Ecto neural progenitor cell (in vitro differentiated cells): ENCODE measurements around the gene TTLL11.
"Not testable (repeated sequence)": the region's sequence is repeated elsewhere in the genome, so short reads cannot be mapped to it uniquely, and the experiment has no call there.

Experiments
- DNase-seq: peaks from one replicate; pipeline ENCODE4 v3.0.0-alpha.2; 2018; ENCODE audit warnings: low spot score

The TTLL11 gene

DNA sequence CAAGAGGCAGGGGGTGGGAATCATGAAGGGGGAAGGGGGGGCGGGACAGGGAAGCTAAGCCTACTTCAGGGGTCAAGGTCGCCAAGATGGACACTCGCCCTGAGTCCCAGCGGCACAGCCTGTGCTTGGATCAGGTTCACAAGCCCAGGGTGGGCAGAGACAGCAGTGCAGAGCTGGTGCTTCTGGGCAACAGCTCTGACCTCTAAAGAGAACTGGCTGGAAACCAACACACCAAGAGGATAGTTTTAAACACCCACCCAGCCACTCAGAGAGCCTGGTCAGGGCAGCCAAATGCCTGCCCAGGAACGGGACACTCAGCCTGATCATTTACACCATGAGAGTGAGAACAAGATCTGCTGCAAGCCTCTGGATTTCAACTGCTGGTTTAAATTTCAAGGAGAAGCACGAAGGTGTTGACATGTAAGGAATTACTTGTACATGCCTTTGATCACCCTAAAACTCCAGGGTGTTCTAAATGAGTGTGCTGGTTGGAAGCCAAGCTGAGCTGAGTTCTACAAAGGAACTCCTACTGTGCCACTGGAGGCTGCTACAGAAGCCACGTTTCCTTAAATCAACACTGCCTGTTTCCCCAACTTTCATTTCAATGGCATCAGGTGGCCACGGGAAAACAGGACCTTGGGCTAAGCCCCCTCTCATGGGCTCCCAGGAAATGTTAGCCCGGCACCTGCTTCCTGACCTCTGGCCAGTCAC lies 91.5 kb downstream of the TTLL11 start:
- DNase-seq, result peak; percentile 39

DNA sequence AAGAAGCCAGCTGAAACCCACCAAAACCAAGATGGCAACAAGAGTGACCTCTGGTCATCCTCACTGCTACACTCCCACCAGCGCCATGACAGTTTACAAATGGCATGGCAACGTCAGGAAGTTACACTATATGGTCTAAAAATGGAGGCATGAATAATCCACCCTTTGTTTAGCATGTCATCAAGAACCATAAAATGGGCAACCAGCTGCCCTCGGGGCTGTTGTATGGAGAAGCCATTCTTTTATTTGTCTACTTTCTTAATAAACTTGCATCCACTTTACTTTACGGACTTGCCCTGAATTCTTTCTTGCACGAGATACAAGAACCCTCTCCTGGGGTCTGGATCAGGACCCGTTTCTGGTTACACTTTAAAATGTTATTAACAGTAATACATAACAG lies 92.6 kb downstream of the TTLL11 start:
- peak; percentile 6 for DNase-seq

DNA sequence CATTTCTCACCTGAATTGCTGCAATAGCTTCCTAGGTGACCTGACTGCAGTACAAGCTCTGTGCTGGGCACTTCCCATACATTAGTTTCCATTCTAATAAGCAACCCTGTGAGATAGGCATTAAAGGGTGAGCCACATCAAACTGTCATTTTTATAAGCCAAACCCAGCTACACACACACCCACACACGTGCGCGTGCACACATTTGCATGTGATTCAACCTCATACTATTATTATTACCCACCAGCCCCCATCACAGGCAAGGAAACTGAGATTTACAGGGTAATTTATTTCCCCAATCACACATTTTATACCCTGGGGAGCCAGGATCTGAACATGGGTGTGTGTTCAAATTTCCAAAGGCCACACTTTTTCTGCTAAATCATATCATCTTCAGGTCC lies 93.6 kb downstream of the TTLL11 start:
- DNase-seq, result peak; percentile 15

DNA sequence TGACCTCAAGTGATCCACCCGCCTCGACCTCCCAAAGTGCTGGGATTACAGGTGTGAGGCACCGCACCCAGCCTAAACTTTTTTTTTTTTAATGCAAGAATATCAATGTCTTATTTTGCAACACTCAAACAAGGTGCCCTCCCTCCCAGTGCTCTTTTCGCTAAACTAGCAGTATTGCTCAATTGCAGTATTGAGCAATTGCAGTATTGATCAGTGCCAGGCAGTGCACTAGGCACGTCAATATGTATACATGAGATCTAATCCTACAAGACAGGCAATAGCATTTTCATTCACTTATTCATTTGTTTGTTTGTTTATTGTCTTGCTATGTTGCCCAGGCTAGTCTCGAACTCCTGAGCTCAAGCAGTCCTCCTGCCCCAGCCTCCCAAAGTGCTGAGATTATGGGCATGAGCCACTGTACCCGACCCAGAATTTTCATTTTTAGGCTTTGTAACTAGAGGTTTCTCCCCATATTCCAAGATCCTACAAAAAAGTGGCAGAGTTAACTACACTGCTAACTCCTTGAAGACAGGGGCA lies 94.5 kb downstream of the TTLL11 start:
- peak; percentile 11 for DNase-seq

DNA sequence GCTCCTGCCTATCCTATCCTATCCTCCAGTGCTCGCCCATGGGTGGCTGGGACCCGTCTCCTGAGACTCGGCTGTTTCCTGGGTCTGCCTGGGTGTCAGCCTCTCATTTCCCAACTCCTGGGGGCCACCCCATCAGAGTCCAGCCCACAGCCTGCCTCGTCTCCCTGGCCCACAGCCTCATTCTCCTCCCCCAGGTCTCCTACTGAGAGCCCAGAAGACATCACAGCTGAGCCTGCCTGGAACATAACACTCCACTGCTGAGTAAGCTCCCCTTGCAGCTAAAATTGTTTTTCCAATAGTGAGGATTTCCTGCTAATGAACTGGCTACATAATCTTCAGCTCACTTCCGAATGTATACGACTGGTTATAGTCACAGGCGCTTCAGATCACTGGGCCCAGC lies 95.3 kb downstream of the TTLL11 start:
- no peak for DNase-seq

DNA sequence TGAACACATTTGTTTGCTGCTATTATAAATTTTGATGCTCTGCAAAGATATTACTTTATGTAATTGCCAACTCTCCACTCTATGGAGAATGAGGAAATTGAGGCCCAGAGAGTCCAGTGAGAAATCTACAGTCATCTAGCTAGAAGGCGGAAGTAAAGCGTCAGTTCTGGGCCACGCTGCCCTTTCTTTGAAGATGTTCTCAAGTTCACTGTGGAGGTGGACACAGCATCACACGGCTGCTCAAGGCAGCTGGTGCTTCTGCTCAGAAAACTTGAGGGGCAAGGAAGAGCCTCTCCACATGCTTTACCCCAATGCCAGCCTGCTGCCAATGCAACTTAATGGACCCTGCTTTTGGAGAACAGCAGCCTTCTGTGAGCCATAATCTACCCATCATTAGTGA lies 96.3 kb downstream of the TTLL11 start:
- DNase-seq, result no peak

DNA sequence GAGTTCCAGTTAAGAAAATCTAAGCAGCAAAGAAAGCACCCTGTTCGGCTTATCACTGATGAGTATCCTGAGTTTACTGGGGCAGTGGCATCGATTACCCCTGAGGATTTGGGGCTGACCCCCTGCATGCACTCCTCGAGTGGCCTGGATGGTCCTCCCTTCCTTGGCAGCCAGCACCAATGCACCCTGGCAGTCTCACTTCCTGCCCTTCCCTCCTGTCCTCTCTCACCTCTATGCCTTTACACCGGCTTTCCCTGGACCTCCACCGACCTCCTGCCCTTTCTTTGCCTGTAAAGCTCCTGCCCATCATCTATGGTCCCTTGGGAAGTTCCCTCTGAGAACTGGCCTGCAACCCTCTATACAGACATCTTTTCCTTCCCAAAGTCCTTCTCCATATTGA lies 97.1 kb downstream of the TTLL11 start:
- no peak for DNase-seq

DNA sequence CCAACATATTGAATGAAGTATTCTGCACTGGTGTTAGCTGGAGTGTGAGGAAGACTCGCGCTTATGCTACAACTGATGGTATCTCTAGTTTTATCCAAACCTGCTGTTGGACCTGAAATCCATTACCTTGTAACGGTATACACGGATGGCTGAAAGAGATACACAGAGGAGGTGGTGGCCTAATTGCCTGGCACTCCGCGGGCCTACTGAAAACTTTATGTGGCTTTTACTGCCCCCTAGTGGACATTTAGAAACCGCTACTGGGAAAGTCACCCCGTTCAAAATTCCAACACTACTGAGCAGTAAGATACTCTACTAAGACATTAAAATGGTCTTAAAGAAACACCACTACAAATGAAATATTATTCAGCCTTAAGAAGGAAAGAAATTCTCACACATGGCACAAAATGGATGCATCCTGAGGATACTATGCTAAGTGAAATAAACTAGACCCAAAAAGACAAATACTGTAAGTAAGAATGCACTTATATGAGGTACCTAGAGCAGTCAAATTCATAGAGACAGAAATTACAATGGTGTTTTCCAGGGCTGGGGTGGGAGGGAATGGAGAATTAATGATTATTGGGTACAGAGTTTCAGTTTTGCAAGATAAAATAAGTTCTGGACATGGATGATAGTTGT lies 100.4 kb downstream of the TTLL11 start:
- peak; percentile 60 for DNase-seq

DNA sequence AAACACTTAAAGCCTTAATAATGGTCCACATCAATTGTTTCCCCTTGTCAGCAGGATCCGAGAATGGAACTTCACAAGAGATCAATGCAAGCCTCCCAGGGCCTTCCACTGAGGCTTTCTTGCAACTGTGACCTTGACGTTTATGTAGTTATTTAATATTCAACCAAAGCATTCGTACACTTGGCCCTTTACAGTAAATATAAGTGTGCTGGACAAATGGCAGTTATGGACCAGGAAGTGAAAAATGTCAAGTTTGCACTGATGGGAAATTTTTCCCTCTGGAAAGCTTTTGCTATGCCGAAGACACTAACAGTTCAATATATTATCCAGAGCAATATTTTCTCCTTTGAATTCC lies 101.8 kb downstream of the TTLL11 start:
- no peak for DNase-seq

DNA sequence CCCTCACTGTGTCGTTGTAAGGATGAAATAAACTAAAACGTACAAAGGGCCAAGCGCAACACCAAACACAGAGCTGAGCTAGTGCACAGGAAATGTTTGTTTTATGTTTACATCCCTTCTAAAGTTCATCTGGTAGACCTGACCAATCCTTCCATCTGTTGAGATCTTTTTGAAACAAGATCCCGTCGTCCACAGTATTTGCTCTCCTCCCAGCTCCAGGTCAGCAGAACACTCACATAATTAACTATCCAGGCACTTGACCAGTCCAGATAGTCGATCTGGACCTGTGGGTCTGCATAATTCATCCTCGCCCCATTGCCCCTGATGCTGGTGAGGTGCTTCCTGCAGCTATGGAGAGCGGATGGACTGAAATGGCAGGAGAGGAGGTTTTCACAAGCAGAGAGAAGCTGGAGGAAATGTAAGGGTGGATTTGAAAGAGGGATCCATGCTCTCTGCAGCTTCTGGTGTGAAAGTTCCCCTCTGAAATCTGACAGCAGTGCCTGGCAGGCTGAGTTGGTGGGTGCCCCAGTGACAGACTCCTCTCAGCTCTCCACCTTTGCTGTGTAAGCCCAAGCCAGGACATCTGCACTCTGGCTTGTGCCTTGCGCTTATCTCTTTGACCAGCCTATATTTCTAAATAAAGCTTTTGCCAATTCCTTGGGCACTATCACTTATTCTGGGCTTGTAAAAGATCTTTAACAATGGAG lies 102.4 kb downstream of the TTLL11 start:
- DNase-seq, result no peak

DNA sequence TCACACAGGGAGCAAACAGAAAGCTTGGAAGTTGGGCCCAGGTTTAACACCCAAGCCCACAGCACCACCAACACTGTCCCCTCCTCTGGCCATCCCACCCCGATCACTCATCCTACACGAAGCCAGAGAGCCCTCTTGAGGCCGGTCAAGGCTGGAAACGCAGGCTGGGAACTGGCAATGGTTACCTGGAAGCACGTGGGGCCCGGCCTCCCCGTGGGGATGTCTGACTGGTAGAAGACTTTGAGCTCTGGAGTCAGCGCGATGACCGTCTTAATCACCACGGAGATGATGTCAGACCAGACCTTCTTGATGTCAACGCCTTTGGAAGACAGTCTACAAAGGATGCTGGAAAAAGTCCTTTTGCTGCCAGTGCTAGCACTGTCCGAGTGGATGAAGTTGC lies 104.1 kb downstream of the TTLL11 start:
- peak; percentile 66 for DNase-seq

DNA sequence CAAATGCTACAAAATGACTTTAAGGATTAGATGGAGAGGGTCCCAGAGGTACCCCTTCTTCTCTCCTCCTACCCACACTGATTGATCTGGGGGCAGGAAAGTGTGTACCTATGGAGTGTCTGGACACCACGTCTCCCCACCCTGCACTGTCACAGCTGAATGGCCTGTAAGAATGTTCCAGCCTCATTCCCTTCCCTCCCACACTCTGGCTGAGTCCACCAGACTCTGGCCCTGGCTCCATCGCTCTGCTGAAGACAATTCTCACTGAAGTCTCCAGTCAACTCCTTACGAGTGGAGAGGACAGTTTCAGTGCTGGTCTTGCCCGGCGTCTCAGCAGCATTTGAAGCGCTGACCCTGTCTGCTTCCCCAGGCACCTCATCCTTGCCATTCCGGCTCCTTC lies 105.8 kb downstream of the TTLL11 start:
- DNase-seq, result no peak

DNA sequence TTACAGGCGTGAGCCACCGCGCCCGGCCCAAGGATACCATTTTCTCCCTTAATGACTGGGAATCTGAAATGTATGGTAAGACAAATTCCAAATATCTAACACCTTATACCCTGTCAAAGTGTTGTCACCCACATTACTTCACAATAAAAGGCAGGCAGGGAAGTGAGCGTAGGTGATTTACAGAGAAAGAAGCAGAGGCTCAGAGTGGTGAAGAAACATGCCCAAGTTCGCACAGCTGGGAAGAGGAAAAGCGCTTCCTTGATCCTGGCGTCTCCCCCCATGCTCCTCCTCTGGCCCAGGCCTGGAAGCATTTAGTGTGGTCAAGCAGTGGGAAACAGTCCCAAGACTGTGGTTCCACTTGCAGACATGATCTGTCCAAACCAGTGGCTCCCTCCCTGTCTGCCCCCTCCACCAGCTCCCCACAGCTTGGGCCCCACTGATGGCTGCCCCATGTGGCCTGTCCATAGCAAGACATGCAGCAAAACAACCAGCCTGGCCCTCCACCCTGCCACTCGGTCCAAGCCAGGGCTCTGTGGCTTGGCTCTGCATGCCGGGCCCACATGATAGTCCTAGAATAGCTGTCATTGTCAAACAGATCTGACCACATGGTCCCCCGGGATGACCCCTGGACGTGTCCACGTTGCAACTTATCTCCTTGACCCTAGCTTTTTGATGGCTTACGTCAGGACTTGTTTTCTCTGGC lies 107.2 kb downstream of the TTLL11 start:
- no peak for DNase-seq

DNA sequence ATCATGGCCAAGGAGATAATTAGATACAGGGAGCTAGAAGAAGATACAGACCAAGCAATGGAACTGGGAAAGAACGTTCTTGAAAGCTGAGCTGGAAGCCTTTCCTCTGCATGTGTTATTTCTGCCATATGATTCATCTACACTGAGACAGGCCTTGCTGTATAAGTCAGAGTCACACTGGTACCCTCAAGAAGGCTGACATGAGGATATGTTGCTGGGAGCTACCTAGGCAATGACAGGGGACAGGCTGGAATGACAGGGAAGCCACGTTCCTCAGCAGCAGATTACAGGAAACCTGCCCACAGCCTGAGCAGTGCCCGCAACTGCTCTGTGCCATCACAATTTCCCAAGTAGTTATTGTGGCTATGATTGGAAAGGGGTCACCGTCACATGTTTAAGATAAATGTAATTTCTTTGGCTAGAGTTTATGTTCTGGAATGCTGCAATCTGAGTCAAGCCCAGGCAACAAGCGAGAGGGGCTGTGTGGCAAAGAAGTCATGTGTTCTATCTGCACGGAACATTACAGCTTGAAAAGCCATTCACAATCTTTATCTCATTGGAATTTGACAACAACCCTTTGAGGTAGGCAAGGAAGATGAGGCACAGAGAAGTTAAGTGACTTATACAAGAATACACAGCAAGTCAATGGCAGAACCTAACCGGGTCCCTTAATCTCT lies 108.2 kb downstream of the TTLL11 start:
- DNase-seq, result no peak

DNA sequence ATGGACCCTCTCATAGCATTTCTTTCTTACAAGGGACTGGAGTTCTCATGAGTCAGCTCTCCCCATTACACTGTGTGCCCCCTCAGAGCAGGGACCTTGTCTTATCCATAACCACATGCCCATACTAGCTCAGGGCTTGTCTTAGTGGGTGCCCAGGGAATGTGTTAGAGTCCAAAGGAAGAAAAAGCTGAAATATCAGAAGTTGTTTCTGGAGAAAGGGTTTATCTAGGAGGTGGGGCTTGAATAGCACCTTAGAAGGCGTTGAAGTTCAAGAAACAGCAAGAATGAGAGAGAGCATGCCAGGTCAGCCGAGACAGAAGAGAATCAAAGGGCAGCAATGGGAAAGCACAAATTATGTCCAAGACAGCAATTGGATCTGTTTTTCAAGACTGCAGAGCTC lies 109.4 kb downstream of the TTLL11 start:
- DNase-seq, result no peak

DNA sequence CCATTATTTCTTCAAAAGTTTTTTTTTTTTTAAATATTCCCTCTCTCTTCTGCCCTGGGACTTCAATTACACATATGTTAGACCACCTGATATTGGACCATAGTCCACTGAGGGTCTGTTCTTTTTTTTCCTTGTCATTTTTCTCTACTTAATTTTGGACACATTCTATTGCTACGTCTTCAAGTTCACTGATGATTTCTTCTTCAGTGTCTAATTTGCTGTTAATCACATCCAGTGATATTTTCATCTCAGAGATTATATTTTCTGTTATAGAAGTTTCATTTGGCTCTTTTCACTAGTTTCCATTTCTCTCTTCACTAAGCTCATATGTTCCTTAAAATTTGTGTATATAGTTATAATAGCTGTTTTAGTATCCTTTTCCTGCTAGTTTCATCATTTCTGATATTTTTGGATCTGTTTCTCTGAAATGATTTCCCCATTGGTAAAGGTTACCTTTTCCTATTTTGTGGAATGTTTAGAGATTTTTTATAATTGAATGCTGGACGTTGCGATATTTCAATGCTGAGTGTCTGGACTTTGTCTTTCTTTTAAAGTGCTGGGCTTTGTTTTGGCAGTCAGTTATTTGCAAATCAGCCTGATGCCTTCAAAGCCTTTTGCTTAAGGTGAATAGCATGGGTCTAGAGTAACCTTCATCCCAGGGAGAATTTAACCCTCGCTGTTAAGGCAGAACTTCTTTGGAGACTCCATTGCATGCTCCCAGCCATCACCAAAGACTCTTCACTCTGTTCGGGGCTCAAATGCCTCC lies 111.8 kb downstream of the TTLL11 start:
- DNase-seq, result no peak

DNA sequence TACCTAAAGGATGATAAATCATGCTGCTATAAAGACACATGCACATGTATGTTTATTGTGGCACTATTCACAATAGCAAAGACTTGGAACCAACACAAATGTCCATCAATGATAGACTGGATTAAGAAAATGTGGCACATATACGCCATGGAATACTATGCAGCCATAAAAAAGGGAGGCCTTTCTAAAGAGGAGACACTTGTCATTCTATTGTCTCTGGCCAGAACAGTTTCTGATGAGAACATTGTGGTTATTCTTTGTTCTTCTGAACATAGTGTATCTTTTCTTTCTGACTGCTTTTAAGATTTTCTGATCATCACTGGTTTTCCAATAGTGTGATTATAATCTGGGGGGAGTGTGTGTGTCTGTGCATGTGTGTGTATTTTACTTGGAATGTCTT lies 112.4 kb downstream of the TTLL11 start:
- DNase-seq, result not testable (repeated sequence)

DNA sequence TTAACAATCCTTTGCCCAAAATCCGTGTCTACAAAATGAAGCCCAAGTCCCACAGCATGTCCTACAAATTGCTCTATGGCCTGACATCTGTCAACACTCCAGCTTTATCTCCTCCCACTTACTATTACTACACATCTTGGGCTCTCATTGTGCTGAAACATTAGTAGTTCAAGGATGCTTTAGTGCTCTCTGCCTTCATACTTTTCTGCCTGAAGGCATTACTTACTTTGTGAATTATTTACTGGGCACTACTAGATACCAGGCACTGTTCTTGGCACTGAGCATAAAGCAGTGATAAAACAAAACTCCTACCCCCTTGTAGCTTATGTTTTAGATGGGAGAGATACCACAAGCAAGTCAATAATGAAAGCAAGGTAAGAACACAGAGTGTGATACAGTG lies 113.4 kb downstream of the TTLL11 start:
- DNase-seq, result no peak

DNA sequence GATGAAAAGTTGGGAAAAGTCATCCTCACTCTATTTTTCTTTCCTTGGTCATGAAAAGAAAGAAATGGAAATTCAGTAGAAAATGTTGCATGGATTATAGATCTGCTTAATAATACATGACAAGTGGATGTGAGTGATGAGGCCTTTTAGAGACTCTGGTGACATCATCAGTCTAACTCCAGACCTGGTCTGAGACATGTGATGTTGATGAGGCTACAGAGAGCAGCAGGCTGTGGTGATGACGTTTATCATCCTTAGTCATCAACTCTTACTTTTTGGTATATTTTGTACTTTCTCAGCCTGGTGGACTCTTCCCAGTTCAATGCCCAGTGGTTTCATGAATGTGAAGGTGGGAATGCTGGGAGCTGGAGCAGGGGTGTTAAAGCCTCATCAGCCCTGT lies 116.4 kb downstream of the TTLL11 start:
- no peak for DNase-seq

DNA sequence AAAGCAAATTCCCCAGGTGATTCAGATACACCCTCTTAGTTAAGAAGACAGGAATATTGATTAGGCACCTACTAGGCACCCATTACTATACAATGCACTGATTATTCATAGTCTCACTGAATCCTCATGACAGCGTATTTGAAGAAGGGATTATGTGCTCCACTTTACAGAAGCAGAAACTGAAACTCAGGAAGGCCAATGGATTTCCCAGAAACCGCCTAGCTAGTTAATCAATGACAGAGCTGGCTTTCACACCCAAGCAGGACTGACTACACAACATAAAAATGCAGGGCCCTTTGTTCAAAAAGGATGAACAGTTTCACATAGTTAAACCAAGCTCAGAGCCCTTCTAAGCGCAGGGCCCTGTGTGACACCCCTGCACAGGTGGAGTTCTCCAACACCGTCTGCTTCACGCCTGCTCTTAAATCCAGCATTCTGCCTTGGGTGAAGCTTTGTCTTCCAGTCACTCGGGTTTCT lies 117.3 kb downstream of the TTLL11 start:
- DNase-seq, result no peak

DNA sequence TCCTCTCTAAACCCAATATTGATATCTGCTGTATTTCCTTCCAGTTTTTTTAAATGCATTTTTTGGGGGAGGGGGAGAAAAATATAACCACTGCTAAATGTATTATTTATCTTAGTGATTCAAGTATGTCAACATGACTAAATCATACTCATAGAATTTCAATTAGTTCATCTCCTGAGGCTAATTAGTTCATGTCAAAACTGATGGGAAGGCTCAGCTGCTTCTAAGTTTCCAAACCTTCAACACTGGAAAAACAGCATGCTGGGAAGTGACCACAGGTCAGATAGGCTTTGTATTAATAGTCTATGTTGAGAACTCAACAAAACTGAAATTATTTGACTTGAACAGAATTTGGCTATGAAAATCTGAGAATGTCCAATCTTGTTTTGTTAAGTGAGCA lies 118.7 kb downstream of the TTLL11 start:
- DNase-seq, result no peak
